ENCODE results near the gene DAAM2.

DAAM2 gene

DNA sequence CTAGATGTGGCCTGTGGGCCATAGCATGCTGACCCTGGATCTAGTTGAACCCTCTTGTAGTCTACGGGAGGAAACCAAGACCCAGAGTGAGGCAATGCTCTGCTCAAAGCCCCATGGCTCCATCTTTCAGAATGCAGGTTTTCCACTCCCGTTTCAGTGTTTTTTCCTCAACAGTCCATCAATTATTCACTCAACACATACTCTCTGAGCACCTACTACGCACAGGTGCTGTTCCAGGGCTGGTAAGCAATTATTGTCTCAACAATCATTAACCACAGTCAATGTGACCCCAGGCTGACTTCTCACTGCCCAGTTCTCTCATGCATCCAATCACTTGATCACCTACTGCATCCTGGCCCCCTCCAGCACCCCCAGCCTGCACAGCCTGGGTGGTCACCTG lies 122.1 kb downstream of the DAAM2 start:
- DNase-seq (ENCODE audit: insufficient read length) (no peak), FAIRE-seq (no peak)
- no peak for TF ChIP-seq POLR2AphosphoS5 (IDR thresholded peaks at IDR 0.05; ENCODE audit: low read depth, low read length)
- no peak for TF ChIP-seq POLR2A (IDR thresholded peaks at IDR 0.05; ENCODE audit: low read depth, low read length)
- TF ChIP-seq TAF1 (IDR thresholded peaks at IDR 0.05; ENCODE audit: borderline replicate concordance, low read depth, low read length) = no peak

DNA sequence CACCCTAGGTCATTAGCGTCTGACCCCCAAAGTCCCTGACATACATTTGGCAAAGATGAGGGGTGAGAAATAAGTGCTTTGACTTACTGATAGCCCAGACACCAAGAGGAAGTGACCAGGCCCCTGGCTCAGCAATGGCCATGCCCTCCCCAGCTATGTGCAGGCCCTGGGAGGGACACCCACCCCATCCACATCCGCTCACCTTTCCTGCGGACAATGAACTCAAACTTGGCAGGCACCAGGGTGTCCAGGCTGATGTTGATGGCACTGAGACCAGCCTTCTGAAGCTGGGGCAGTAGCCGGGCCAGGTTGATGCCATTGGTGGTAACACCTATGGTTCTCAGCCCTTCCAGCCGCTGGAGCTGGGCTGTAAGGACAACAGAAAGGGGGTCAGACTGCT lies 123.7 kb downstream of the DAAM2 start:
- no peak for TF ChIP-seq POLR2AphosphoS5 (IDR thresholded peaks at IDR 0.05; ENCODE audit: low read depth, low read length)
- TF ChIP-seq TAF1 (IDR thresholded peaks at IDR 0.05; ENCODE audit: borderline replicate concordance, low read depth, low read length) = no peak
- no peak for TF ChIP-seq POLR2A (IDR thresholded peaks at IDR 0.05; ENCODE audit: low read depth, low read length)
- FAIRE-seq (no peak), DNase-seq (ENCODE audit: insufficient read length) (no peak)

DNA sequence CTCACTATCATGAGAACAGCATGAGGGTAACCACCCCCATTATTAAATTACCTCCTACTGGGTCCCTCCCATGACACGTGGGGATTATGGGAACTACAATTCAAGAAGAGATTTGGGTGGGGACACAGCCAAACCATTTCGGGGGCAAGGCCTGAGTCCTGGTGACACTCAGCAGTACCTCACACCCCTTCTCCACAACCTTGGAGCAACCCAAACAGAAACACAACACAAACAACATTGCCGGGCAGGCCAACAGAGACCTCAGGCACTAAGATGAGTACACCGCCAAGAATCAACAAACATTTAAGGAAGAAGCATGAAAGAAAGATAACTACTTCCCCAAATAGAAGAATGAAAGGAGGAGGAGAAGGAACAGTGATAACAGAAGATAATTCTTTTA lies 125.2 kb downstream of the DAAM2 start:
- FAIRE-seq = no peak
- TF ChIP-seq TAF1 (IDR thresholded peaks at IDR 0.05; ENCODE audit: borderline replicate concordance, low read depth, low read length) = no peak
- TF ChIP-seq POLR2A (IDR thresholded peaks at IDR 0.05; ENCODE audit: low read depth, low read length) = no peak
- no peak for TF ChIP-seq POLR2AphosphoS5 (IDR thresholded peaks at IDR 0.05; ENCODE audit: low read depth, low read length)

DNA sequence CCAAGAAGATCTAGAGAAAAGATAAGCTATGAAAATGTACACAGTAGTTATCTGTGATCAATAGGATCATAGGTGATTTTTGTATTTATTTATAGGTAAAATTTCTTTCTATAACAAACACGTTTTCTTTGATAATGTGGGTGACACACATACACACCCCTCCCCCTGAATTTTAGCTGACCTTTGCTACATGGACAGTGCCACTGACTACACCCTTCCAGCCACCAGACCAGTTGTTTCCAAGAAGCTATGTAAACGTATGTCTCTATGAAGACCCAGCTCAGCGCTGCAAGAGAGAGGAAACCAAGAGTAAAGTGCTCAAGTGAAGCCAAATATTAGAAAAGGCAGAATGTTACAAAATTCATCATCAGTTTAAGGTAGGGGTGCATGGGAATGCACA lies 125.8 kb downstream of the DAAM2 start:
- no peak for FAIRE-seq
- TF ChIP-seq POLR2AphosphoS5 (IDR thresholded peaks at IDR 0.05; ENCODE audit: low read depth, low read length) (no peak), TAF1 (IDR thresholded peaks at IDR 0.05; ENCODE audit: borderline replicate concordance, low read depth, low read length) (no peak), POLR2A (IDR thresholded peaks at IDR 0.05; ENCODE audit: low read depth, low read length) (no peak)

More for the DNA sequence above, 125.2 kb downstream of the DAAM2 start:
- no peak for DNase-seq (ENCODE audit: insufficient read length)

GRCh38 chr6:39918831-39919230 lies 126.7 kb downstream of the DAAM2 start:
- TF ChIP-seq POLR2A (IDR thresholded peaks at IDR 0.05; ENCODE audit: low read depth, low read length) = no peak
- no peak for TF ChIP-seq TAF1 (IDR thresholded peaks at IDR 0.05; ENCODE audit: borderline replicate concordance, low read depth, low read length)
- no peak for TF ChIP-seq POLR2AphosphoS5 (IDR thresholded peaks at IDR 0.05; ENCODE audit: low read depth, low read length)
- FAIRE-seq = no peak
- DNase-seq (ENCODE audit: insufficient read length) = no peak

More for the DNA sequence above, 125.8 kb downstream of the DAAM2 start:
- DNase-seq (ENCODE audit: insufficient read length) = no peak

DNA sequence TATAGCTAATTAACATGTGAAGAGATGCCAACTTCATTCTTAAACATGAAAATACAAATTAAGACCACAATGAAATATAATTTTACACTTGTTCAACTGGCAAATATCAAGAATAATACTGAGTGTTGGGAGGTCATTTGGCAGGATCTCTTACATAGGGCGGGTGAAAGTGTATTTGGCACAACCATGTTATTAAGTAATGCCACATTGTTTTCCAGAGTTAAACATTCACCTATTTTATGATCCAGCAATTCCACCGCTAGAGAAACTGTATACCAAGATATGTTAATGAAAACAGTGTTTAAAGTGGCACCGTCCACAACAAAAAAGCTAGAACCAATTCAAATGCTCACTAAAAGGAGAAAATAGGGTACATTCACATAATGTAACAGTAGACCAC lies 128.0 kb downstream of the DAAM2 start:
- TF ChIP-seq TAF1 (IDR thresholded peaks at IDR 0.05; ENCODE audit: borderline replicate concordance, low read depth, low read length) = no peak
- no peak for DNase-seq (ENCODE audit: insufficient read length)
- no peak for FAIRE-seq

DNA sequence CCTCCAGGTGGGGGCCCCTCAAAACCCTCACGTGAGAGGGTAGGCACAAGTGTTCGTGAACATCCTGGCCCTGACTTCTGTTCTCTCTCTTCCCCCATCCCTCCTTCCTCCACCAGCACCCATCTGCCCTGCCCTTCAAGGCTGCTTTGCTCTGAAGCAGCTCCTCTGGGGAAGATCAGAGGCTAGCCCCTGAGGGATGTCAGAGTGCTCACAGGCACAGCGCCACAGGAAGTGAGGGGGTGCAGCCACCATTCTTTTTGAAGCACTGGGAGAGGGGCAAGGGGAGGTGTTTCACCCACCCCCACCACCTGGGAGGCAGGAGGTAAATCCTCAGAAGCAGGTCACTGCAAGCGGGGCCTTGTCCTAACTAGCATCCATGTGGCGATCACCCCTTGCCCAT lies 130.6 kb downstream of the DAAM2 start:
- DNase-seq (ENCODE audit: insufficient read length) = no peak
- no peak for FAIRE-seq
- TF ChIP-seq POLR2AphosphoS5 (IDR thresholded peaks at IDR 0.05; ENCODE audit: low read depth, low read length) = no peak

- no peak for TF ChIP-seq TAF1 (IDR thresholded peaks at IDR 0.05; ENCODE audit: borderline replicate concordance, low read depth, low read length)
- TF ChIP-seq POLR2AphosphoS5 (IDR thresholded peaks at IDR 0.05; ENCODE audit: low read depth, low read length) = no peak
- TF ChIP-seq POLR2A (IDR thresholded peaks at IDR 0.05; ENCODE audit: low read depth, low read length) = no peak
- DNase-seq (ENCODE audit: insufficient read length) (no peak), FAIRE-seq (no peak)
These were observed 131.2 kb downstream of the DAAM2 start for GRCh38 chr6:39923394-39923793.

DNA sequence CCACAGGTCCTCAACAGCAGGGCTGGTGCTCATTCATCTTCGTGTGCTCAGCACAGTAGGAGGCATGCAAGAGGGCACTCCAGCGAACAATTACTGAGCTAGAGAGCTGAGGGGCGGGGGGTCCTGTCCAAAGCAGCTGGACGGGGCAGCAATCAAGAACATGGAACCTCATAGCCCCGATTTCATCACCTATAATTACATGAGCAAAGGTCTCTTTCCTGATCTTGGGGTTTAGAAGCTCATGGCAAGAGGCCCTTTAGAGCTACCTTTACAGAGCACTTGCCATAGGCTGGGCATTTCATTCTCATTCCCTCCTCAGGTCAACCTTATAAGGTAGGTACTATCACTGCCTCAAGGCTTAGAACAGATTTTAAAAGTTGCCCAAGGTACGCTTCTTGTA lies 131.7 kb downstream of the DAAM2 start:
- DNase-seq (ENCODE audit: insufficient read length) (no peak), FAIRE-seq (no peak)
- TF ChIP-seq TAF1 (IDR thresholded peaks at IDR 0.05; ENCODE audit: borderline replicate concordance, low read depth, low read length) (no peak), POLR2AphosphoS5 (IDR thresholded peaks at IDR 0.05; ENCODE audit: low read depth, low read length) (no peak), POLR2A (IDR thresholded peaks at IDR 0.05; ENCODE audit: low read depth, low read length) (no peak)

- TF ChIP-seq POLR2A (IDR thresholded peaks at IDR 0.05; ENCODE audit: low read depth, low read length) (no peak), POLR2AphosphoS5 (IDR thresholded peaks at IDR 0.05; ENCODE audit: low read depth, low read length) (no peak), TAF1 (IDR thresholded peaks at IDR 0.05; ENCODE audit: borderline replicate concordance, low read depth, low read length) (no peak)
- no peak for DNase-seq (ENCODE audit: insufficient read length)
- FAIRE-seq = no peak
These were observed 132.1 kb downstream of the DAAM2 start for GRCh38 chr6:39924283-39924682.

- FAIRE-seq (no peak), DNase-seq (ENCODE audit: insufficient read length) (no peak)
- TF ChIP-seq TAF1 (IDR thresholded peaks at IDR 0.05; ENCODE audit: borderline replicate concordance, low read depth, low read length) (no peak), POLR2AphosphoS5 (IDR thresholded peaks at IDR 0.05; ENCODE audit: low read depth, low read length) (no peak), POLR2A (IDR thresholded peaks at IDR 0.05; ENCODE audit: low read depth, low read length) (no peak)
These were observed 133.2 kb downstream of the DAAM2 start for GRCh38 chr6:39925191-39925930.

GRCh38 chr6:39925931-39926290 lies 133.7 kb downstream of the DAAM2 start:
- no peak for FAIRE-seq
- no peak for DNase-seq (ENCODE audit: insufficient read length)

DNA sequence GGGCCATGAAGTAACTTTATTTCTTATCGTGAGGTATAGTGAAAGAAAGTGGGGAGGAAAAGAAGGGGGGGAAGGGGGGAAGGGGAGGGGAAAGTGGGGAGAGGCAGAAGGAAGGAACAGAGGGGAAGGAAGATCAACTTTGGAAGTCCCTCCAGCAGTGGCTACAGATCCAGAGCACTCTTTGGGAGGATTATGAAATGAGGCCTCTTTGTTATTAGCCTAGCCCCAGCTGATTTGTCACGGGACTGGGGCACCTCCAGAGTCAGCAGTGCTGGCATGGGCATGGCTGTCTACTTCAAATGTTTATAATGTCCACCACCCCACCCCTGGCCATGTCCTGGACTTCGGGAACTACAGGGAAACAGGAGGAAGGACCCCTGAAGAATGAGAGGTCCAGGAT lies 134.5 kb downstream of the DAAM2 start:
- TF ChIP-seq POLR2AphosphoS5 (IDR thresholded peaks at IDR 0.05; ENCODE audit: low read depth, low read length) (no peak), POLR2A (IDR thresholded peaks at IDR 0.05; ENCODE audit: low read depth, low read length) (no peak), TAF1 (IDR thresholded peaks at IDR 0.05; ENCODE audit: borderline replicate concordance, low read depth, low read length) (no peak)
- FAIRE-seq (no peak), DNase-seq (ENCODE audit: insufficient read length) (no peak)

More at GRCh38 chr6:39925931-39926290, 133.7 kb downstream of the DAAM2 start:
- TF ChIP-seq POLR2A (IDR thresholded peaks at IDR 0.05; ENCODE audit: low read depth, low read length) (no peak), TAF1 (IDR thresholded peaks at IDR 0.05; ENCODE audit: borderline replicate concordance, low read depth, low read length) (no peak)
